ENCODE measurements around the gene RGL1.

Gene RGL1

DNA sequence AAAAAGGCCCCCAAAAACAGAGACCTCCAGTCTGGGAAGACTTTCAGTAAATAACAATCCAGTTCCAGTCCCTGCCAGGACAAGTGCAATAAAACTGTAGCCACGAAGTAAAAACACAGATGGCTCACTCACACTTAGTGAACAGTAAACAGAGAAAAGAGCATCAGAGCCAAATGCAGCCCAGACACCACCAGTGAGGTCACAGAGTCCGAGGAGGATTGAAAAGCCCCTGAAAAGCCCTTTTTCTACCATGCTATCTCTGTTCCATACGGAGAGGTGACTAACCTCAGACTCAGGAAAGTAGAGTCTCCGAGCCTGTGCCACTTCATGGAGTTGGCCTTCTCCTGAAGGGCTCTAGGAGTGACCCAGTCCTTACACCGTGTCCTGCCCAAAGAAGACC, 148.1 kb downstream of the RGL1 start:
- no peak for TF ChIP-seq CTCF (conservative IDR thresholded peaks at IDR 0.05; ENCODE audit: low read depth, low read length)
- H3K4me3 ChIP-seq (ENCODE audit: low read depth, low read length), result no peak overlapping the region
- no peak for DNase-seq (ENCODE audit: low read depth)

DNA sequence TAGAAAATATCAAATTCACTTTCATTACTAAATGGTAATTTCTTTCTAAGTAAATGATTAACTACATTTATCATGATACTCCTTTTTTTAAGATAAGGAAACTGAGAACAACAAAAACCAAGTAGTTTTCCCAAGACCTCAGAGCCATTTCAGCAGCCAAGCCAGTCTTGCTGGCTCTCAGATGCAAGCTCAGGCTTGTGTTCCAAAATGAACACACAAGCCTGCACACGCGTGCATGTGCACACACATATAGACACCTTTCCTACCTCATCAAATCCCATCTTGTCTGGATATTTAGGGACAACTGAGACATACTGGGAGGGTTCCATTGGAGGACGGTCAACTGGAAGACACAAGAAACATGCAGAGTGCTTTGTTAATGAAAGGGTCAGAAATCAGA, 149.6 kb downstream of the RGL1 start:
- H3K4me3 ChIP-seq (ENCODE audit: low read depth, low read length), result no peak overlapping the region
- DNase-seq (ENCODE audit: low read depth), result no peak
- TF ChIP-seq CTCF (conservative IDR thresholded peaks at IDR 0.05; ENCODE audit: low read depth, low read length), result no peak

DNA sequence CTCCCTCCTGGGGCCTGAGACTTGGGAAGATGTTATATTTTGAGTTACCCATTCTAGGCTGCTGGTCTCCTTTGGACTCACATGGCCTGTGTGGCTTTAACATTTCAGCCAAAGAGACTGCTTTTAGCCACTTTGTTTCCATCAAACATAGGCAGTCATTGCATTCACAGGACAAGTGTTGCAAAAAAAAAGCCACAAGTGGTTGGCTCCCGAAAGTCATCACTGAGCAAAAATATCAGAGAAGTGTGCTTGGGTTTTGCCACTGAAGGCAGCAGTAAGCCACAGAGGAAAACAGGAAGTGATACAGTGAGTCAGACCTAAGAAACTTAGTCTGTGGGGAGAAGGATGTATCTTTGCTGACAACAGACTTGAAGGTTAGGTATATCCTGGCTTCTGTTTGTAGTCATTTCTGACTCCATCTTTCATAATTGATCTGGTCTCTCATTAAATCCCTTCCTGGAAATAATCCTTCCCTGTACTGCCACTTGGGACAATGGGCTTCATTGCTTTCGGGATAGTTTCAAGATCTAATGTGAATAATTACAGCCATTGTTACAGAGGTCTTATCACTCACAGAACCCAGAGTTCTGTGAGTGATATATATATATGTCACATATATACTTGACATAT, 151.8 kb downstream of the RGL1 start:
- H3K4me3 ChIP-seq (ENCODE audit: low read depth, low read length), result no peak overlapping the region
- DNase-seq (ENCODE audit: low read depth), result peak; percentile 91
- TF ChIP-seq CTCF (conservative IDR thresholded peaks at IDR 0.05; ENCODE audit: low read depth, low read length), result peak; percentile 53

GRCh38 chr1:183957216-183957830, 152.4 kb downstream of the RGL1 start:
- no peak for TF ChIP-seq CTCF (conservative IDR thresholded peaks at IDR 0.05; ENCODE audit: low read depth, low read length)
- DNase-seq (ENCODE audit: low read depth), result no peak
- no peak overlapping the region for H3K4me3 ChIP-seq (ENCODE audit: low read depth, low read length)

GRCh38 chr1:183958958-183959357, 154.0 kb downstream of the RGL1 start:
- TF ChIP-seq CTCF (conservative IDR thresholded peaks at IDR 0.05; ENCODE audit: low read depth, low read length), result no peak
- no peak overlapping the region for H3K4me3 ChIP-seq (ENCODE audit: low read depth, low read length)
- DNase-seq (ENCODE audit: low read depth), result no peak

GRCh38 chr1:183961132-183961531, 156.2 kb downstream of the RGL1 start:
- DNase-seq (ENCODE audit: low read depth), result no peak
- H3K4me3 ChIP-seq (ENCODE audit: low read depth, low read length), result no peak overlapping the region
- TF ChIP-seq CTCF (conservative IDR thresholded peaks at IDR 0.05; ENCODE audit: low read depth, low read length), result no peak

DNA sequence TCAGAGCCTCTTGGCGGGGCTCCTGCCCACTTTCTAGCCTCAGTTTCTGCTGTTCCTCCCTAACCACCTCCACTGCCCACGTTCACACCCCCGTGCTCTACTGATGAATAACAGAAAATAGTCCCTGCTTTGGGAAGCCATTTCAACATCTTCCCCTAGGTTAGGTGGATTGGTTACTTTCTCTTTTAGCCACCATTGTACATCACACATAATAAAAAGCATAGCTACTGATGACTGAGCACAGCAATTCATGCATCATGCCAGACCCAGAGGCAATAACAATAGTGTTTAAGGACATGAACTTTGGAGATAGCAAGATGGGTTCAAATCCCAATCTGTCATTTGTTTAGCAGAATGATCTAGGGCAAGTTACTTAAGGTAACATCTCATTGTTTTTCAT, 158.0 kb downstream of the RGL1 start:
- no peak overlapping the region for H3K4me3 ChIP-seq (ENCODE audit: low read depth, low read length)
- DNase-seq (ENCODE audit: low read depth), result no peak
- TF ChIP-seq CTCF (conservative IDR thresholded peaks at IDR 0.05; ENCODE audit: low read depth, low read length), result no peak
